ENCODE measurements around the gene CD2BP2.

The CD2BP2 gene

GRCh38 chr16:30370456-30371247 is 15.5 kb upstream of the CD2BP2 start, which contains the start of gene TBC1D10B:
Gene TBC1D10B (minus strand): TSS chr16:30370494. CDS start chr16:30370183, 311 bp downstream.
- peak; percentile 68 for TF ChIP-seq CREB1 (IDR thresholded peaks at IDR 0.05; ENCODE audit: low read depth)
- peak; percentile 68; the same call in 1 of the 2 replicates for TF ChIP-seq TAF1 (IDR thresholded peaks at IDR 0.05; ENCODE audit: low read depth)
- TF ChIP-seq YY1 (IDR thresholded peaks at IDR 0.05; ENCODE audit: low read depth), result no peak
- TF ChIP-seq RAD21 (IDR thresholded peaks at IDR 0.05; ENCODE audit: low read depth), result peak; percentile 2; the same call in 1 of the 2 replicates
- no peak for TF ChIP-seq TEAD4 (IDR thresholded peaks at IDR 0.05)
- TF ChIP-seq EP300 (IDR thresholded peaks at IDR 0.05; ENCODE audit: borderline replicate concordance), result no peak
- TF ChIP-seq FOXM1 (IDR thresholded peaks at IDR 0.05; ENCODE audit: borderline replicate concordance, low read depth), result no peak
- no peak for TF ChIP-seq CEBPB (IDR thresholded peaks at IDR 0.05)
- TF ChIP-seq EGR1 (IDR thresholded peaks at IDR 0.05), result no peak
- no peak for TF ChIP-seq TCF12 (IDR thresholded peaks at IDR 0.05; ENCODE audit: low read depth)
- no peak for TF ChIP-seq USF1 (IDR thresholded peaks at IDR 0.05)
- TF ChIP-seq NFIC (IDR thresholded peaks at IDR 0.05), result peak; percentile 58
- no peak for TF ChIP-seq ZBTB7A (IDR thresholded peaks at IDR 0.05; ENCODE audit: low read depth)
- no peak for TF ChIP-seq REST (IDR thresholded peaks at IDR 0.05; ENCODE audit: low read depth)
- 0 out of 2 replicates have a peak, but pooled peaks have one; percentile 42 for TF ChIP-seq MAX (IDR thresholded peaks at IDR 0.05)

- TF ChIP-seq TCF12 (IDR thresholded peaks at IDR 0.05; ENCODE audit: low read depth) (no peak), FOXM1 (IDR thresholded peaks at IDR 0.05; ENCODE audit: borderline replicate concordance, low read depth) (no peak), RAD21 (IDR thresholded peaks at IDR 0.05; ENCODE audit: low read depth) (no peak), YY1 (IDR thresholded peaks at IDR 0.05; ENCODE audit: low read depth) (0 out of 2 replicates have a peak, but pooled peaks have one; percentile 30), ZBTB7A (IDR thresholded peaks at IDR 0.05; ENCODE audit: low read depth) (no peak; the same call in 1 of the 2 replicates), CREB1 (IDR thresholded peaks at IDR 0.05; ENCODE audit: low read depth) (no peak), NFIC (IDR thresholded peaks at IDR 0.05) (no peak), TAF1 (IDR thresholded peaks at IDR 0.05; ENCODE audit: low read depth) (no peak)
Observed at GRCh38 chr16:30369938-30370455, 14.9 kb upstream of the CD2BP2 start.

- no peak for TF ChIP-seq FOXM1 (IDR thresholded peaks at IDR 0.05; ENCODE audit: borderline replicate concordance, low read depth)
- no peak for TF ChIP-seq USF1 (IDR thresholded peaks at IDR 0.05)
- no peak for TF ChIP-seq EP300 (IDR thresholded peaks at IDR 0.05; ENCODE audit: borderline replicate concordance)
- no peak for TF ChIP-seq RAD21 (IDR thresholded peaks at IDR 0.05; ENCODE audit: low read depth)
- no peak for TF ChIP-seq TCF12 (IDR thresholded peaks at IDR 0.05; ENCODE audit: low read depth)
- no peak for TF ChIP-seq REST (IDR thresholded peaks at IDR 0.05; ENCODE audit: low read depth)
- no peak for TF ChIP-seq YY1 (IDR thresholded peaks at IDR 0.05; ENCODE audit: low read depth)
Observed at GRCh38 chr16:30369091-30369937, 14.2 kb upstream of the CD2BP2 start.

GRCh38 chr16:30368792-30369090 is 13.6 kb upstream of the CD2BP2 start:
- TF ChIP-seq RAD21 (IDR thresholded peaks at IDR 0.05; ENCODE audit: low read depth), result no peak

GRCh38 chr16:30368122-30368791 is 13.1 kb upstream of the CD2BP2 start:
- TF ChIP-seq REST (IDR thresholded peaks at IDR 0.05; ENCODE audit: low read depth), result no peak
- no peak for TF ChIP-seq EP300 (IDR thresholded peaks at IDR 0.05; ENCODE audit: borderline replicate concordance)
- TF ChIP-seq CREB1 (IDR thresholded peaks at IDR 0.05; ENCODE audit: low read depth), result no peak
- no peak for TF ChIP-seq YY1 (IDR thresholded peaks at IDR 0.05; ENCODE audit: low read depth)
- TF ChIP-seq EGR1 (IDR thresholded peaks at IDR 0.05), result no peak
- no peak for TF ChIP-seq TCF12 (IDR thresholded peaks at IDR 0.05; ENCODE audit: low read depth)
- TF ChIP-seq MAX (IDR thresholded peaks at IDR 0.05), result no peak
- TF ChIP-seq TEAD4 (IDR thresholded peaks at IDR 0.05), result no peak
- no peak for TF ChIP-seq RAD21 (IDR thresholded peaks at IDR 0.05; ENCODE audit: low read depth)
- no peak for TF ChIP-seq NFIC (IDR thresholded peaks at IDR 0.05)
- TF ChIP-seq USF1 (IDR thresholded peaks at IDR 0.05), result no peak
- TF ChIP-seq CEBPB (IDR thresholded peaks at IDR 0.05), result no peak
- TF ChIP-seq ZBTB7A (IDR thresholded peaks at IDR 0.05; ENCODE audit: low read depth), result no peak
- no peak for TF ChIP-seq TAF1 (IDR thresholded peaks at IDR 0.05; ENCODE audit: low read depth)
- no peak for TF ChIP-seq FOXM1 (IDR thresholded peaks at IDR 0.05; ENCODE audit: borderline replicate concordance, low read depth)

Measured in Ishikawa (cell line).